Kidney (tissue), 14 donors: ENCODE results near the gene NAXE. TPM values are rescaled to one million over a fixed set of nuclear protein-coding genes. Genes with fewer than 3 reads are reported as not detected.

Experiments used
- DNase-seq, 5 donors: peaks; one replicate each; pipeline ENCODE4 v3.0.0-alpha.2; 2013 to 2020
- FAIRE-seq: peaks from 2 replicates; lab custom pipeline; 2012; peaks lifted over from hg19 to GRCh38; lab: Jason Lieb, UNC
- H3K27ac ChIP-seq, 2 donors: one replicate each; pipeline ENCODE4 v1.7.0; 2013; ENCODE audit warnings: low read depth in 2 of 2, low read length in 2 of 2, inconsistent platforms in 1 of 2
- H3K27me3 ChIP-seq: one replicate; pipeline ENCODE4 v1.7.1; 2013; ENCODE audit warnings: low read length, inconsistent platforms; ENCODE audit not compliant: control insufficient read depth, insufficient read depth
- H3K36me3 ChIP-seq, 3 donors: one replicate each; pipeline versions ENCODE4 v1.7.0 to v1.7.1; 2013; ENCODE audit warnings: low read length in 3 of 3, control low read depth in 1 of 3, inconsistent platforms in 1 of 3; ENCODE audit not compliant: insufficient read depth in 3 of 3, control insufficient read depth in 2 of 3
- H3K4me1 ChIP-seq, 3 donors: one replicate each; pipeline versions ENCODE4 v1.7.0 to v1.7.1; 2013; ENCODE audit warnings: low read length in 3 of 3, inconsistent platforms in 1 of 3, low read depth in 1 of 3; ENCODE audit not compliant: control insufficient read depth in 2 of 3, insufficient read depth in 2 of 3
- H3K4me3 ChIP-seq, 3 donors: one replicate each; pipeline versions ENCODE4 v1.7.0 to v1.8.1; 2013; ENCODE audit warnings: low read length in 3 of 3, control low read depth in 1 of 3, inconsistent platforms in 1 of 3
- H3K9ac ChIP-seq, 3 donors: one replicate each; pipeline versions ENCODE4 v1.7.0 to v1.7.1; 2013; ENCODE audit warnings: low read length in 3 of 3, control low read depth in 1 of 3, inconsistent platforms in 1 of 3
- H3K9me3 ChIP-seq, 3 donors: one replicate each; pipeline versions ENCODE4 v1.7.0 to v1.7.1; 2013; ENCODE audit warnings: low read length in 3 of 3, control low read depth in 1 of 3, inconsistent platforms in 1 of 3; ENCODE audit not compliant: control insufficient read depth in 2 of 3, insufficient read depth in 1 of 3
- CTCF ChIP-seq: IDR thresholded peaks from 3 replicates; pipeline ENCODE4 v1.5.1; 2012; ENCODE audit warnings: mild to moderate bottlenecking, moderate library complexity, borderline replicate concordance; ENCODE audit not compliant: insufficient read depth; ENCODE audit errors: extremely low read depth
- intact Hi-C: fragments of 100-400 bp; cut with DNase I; formaldehyde crosslinking; loops from one replicate; pipeline ENCODE4 v1.11.1; 2022
- polyA plus RNA-seq: library from polyadenylated mRNA; stranded (reverse); fragments of 350-450 nt; fragmentation: Illumina TruSeq; extraction: RNeasy Lipid Tissue Mini Kit (QIAGEN cat#74804); gene quantifications from one replicate; pipeline ENCODE4 v1.2.3, GENCODE V29; 2014; ENCODE audit warnings: low read depth, low replicate concordance; ENCODE audit not compliant: insufficient read depth
- total RNA-seq: library from RNA; stranded (reverse); fragmentation: NEBNext Ultra II Directional; extraction: Animal tissue kit (Norgen Biotek cat#: 25700); gene quantifications from one replicate; pipeline ENCODE4 v1.2.1, GENCODE V29; 2021
- donor health status: control.
- donor health status: control.
- donor health status: control.
- donor health status: control.
- donor health status: control.
- donor health status: DM: yes; HTN: yes; CAD: no.
- donor health status: Normal renal cell carcinoma (clear cell type).

NAXE gene
- total and polyA plus RNA-seq, 2 donors from 2014 or later: 78.0 to 221 TPM

- TF ChIP-seq CTCF: no peak
- Histone ChIP-seq H3K9me3 (no peaks in the 10 kb centered on the region), H3K36me3 (no peaks in the 10 kb centered on the region), H3K4me3 (no peak overlapping the region), H3K27me3 (no peaks in the 10 kb centered on the region), H3K27ac (no peak overlapping the region), H3K4me1 (no peaks in the 10 kb centered on the region), H3K9ac (no peak overlapping the region)
- FAIRE-seq: no peak
- intact Hi-C loops: no loop called here
- DNase-seq: no peak
Observed at GRCh38 chr1:156549831-156550230, 41.7 kb upstream of the NAXE start.

GRCh38 chr1:156550346-156550745 is 41.2 kb upstream of the NAXE start:
- Histone ChIP-seq H3K36me3 (no peaks in the 10 kb centered on the region), H3K4me3 (no peak overlapping the region), H3K27me3 (no peaks in the 10 kb centered on the region), H3K9me3 (no peaks in the 10 kb centered on the region), H3K9ac (no peak overlapping the region), H3K27ac (no peak overlapping the region), H3K4me1 (no peaks in the 10 kb centered on the region)
- intact Hi-C loops: no loop called here
- no peak for DNase-seq
- FAIRE-seq: no peak
- TF ChIP-seq CTCF: no peak

GRCh38 chr1:156551066-156551643 is 40.4 kb upstream of the NAXE start:
- Histone ChIP-seq H3K36me3 (no peaks in the 10 kb centered on the region), H3K9ac (no peak overlapping the region), H3K27me3 (no peaks in the 10 kb centered on the region), H3K4me1 (no peaks in the 10 kb centered on the region), H3K9me3 (no peaks in the 10 kb centered on the region), H3K4me3 (no peak overlapping the region), H3K27ac (no peak overlapping the region)
- FAIRE-seq: no peak
- no peak for DNase-seq
- intact Hi-C loops: no loop called here
- no peak for TF ChIP-seq CTCF

- no peaks in the 10 kb centered on the region for H3K4me1 ChIP-seq
- TF ChIP-seq CTCF: no peak
- H3K9me3 ChIP-seq: no peaks in the 10 kb centered on the region
- DNase-seq (no peak), FAIRE-seq (no peak)
- no peaks in the 10 kb centered on the region for H3K27me3 ChIP-seq
- no peak overlapping the region for H3K9ac ChIP-seq
- intact Hi-C loops: no loop called here
- no peak overlapping the region for H3K4me3 ChIP-seq
- no peaks in the 10 kb centered on the region for H3K36me3 ChIP-seq
- H3K27ac ChIP-seq: no peak overlapping the region
Observed at GRCh38 chr1:156551869-156552268, 39.7 kb upstream of the NAXE start.
